Mucosa of rectum (tissue), 2 donors: ENCODE results near the gene DDX39B.

Experiments
- H3K27ac ChIP-seq, 2 donors: one replicate each; pipeline ENCODE4 v1.7.0; 2013; ENCODE audit warnings: inconsistent platforms in 2 of 2, low read depth in 2 of 2, low read length in 2 of 2
- H3K27me3 ChIP-seq, 2 donors: one replicate each; pipeline ENCODE4 v1.7.0; 2013; ENCODE audit warnings: low read length in 2 of 2; ENCODE audit not compliant: control insufficient read depth in 2 of 2, insufficient read depth in 2 of 2
- H3K36me3 ChIP-seq, 2 donors: one replicate each; pipeline ENCODE4 v1.7.0; 2013; ENCODE audit warnings: low read length in 2 of 2; ENCODE audit not compliant: control insufficient read depth in 2 of 2, insufficient read depth in 2 of 2
- H3K4me1 ChIP-seq, 2 donors: one replicate each; pipeline ENCODE4 v1.7.0; 2013; ENCODE audit warnings: low read length in 2 of 2, mild to moderate bottlenecking in 1 of 2; ENCODE audit not compliant: control insufficient read depth in 2 of 2, insufficient read depth in 2 of 2
- H3K4me3 ChIP-seq, 2 donors: one replicate each; pipeline ENCODE4 v1.7.0; 2013; ENCODE audit warnings: low read length in 2 of 2
- H3K9ac ChIP-seq, 2 donors: one replicate each; pipeline ENCODE4 v1.7.0; 2013; ENCODE audit warnings: low read length in 2 of 2, low read depth in 1 of 2, mild to moderate bottlenecking in 1 of 2
- H3K9me3 ChIP-seq, 2 donors: one replicate each; pipeline ENCODE4 v1.7.0; 2013; ENCODE audit warnings: low read length in 2 of 2; ENCODE audit not compliant: control insufficient read depth in 2 of 2
- donor health status: healthy.
- donor health status: Normal muscosa, but diverticular disease.

Gene DDX39B

GRCh38 chr6:31535538-31536324 lies 6.1 kb downstream of the DDX39B start:
- Histone ChIP-seq H3K4me1 (peaks cover 15 to 21% of the 10 kb centered on the region in 2 donors), H3K36me3 (peaks cover 79 to 86% of the 10 kb centered on the region in 2 donors), H3K9me3 (no peaks in the 10 kb centered on the region), H3K27me3 (no peaks in the 10 kb centered on the region), H3K9ac (no peak overlapping the region), H3K4me3 (no peak overlapping the region), H3K27ac (no peak overlapping the region)

GRCh38 chr6:31534521-31535040 lies 7.2 kb downstream of the DDX39B start:
- no peak overlapping the region for H3K27ac ChIP-seq
- no peak overlapping the region for H3K9ac ChIP-seq
- peaks cover 5 to 9% of the 10 kb centered on the region in 2 donors for H3K4me1 ChIP-seq
- H3K9me3 ChIP-seq, result no peaks in the 10 kb centered on the region
- peaks cover 81 to 86% of the 10 kb centered on the region in 2 donors for H3K36me3 ChIP-seq
- no peaks in the 10 kb centered on the region for H3K27me3 ChIP-seq
- H3K4me3 ChIP-seq, result no peak overlapping the region

GRCh38 chr6:31534011-31534410 lies 7.8 kb downstream of the DDX39B start:
- peaks cover under 1 to 3% of the 10 kb centered on the region in 2 donors for H3K4me1 ChIP-seq
- H3K27me3 ChIP-seq, result no peaks in the 10 kb centered on the region
- H3K27ac ChIP-seq, result no peak overlapping the region
- no peaks in the 10 kb centered on the region for H3K9me3 ChIP-seq
- peaks cover 76 to 82% of the 10 kb centered on the region in 2 donors for H3K36me3 ChIP-seq
- no peak overlapping the region for H3K4me3 ChIP-seq
- H3K9ac ChIP-seq, result no peak overlapping the region

GRCh38 chr6:31533455-31533841 lies 8.4 kb downstream of the DDX39B start:
- H3K27me3 ChIP-seq, result no peaks in the 10 kb centered on the region
- no peaks in the 10 kb centered on the region for H3K4me1 ChIP-seq
- H3K9me3 ChIP-seq, result no peaks in the 10 kb centered on the region
- H3K27ac ChIP-seq, result no peak overlapping the region
- H3K36me3 ChIP-seq, result peaks cover 71 to 76% of the 10 kb centered on the region in 2 donors
- no peak overlapping the region for H3K9ac ChIP-seq
- H3K4me3 ChIP-seq, result no peak overlapping the region

- Histone ChIP-seq H3K27ac (no peak overlapping the region), H3K9ac (no peak overlapping the region), H3K36me3 (peaks cover 66 to 71% of the 10 kb centered on the region in 2 donors), H3K4me3 (no peak overlapping the region), H3K27me3 (no peaks in the 10 kb centered on the region), H3K4me1 (no peaks in the 10 kb centered on the region), H3K9me3 (no peaks in the 10 kb centered on the region)
Observed at GRCh38 chr6:31532644-31533454, 9.0 kb downstream of the DDX39B start.

GRCh38 chr6:31531771-31532643 lies 9.8 kb downstream of the DDX39B start:
- no peak overlapping the region for H3K27ac ChIP-seq

GRCh38 chr6:31531162-31531561 lies 10.6 kb downstream of the DDX39B start:
- H3K27ac ChIP-seq, result no peak overlapping the region
- H3K9ac ChIP-seq, result no peak overlapping the region
- no peaks in the 10 kb centered on the region for H3K27me3 ChIP-seq
- H3K4me3 ChIP-seq, result no peak overlapping the region
- H3K9me3 ChIP-seq, result no peaks in the 10 kb centered on the region
- H3K4me1 ChIP-seq, result no peaks in the 10 kb centered on the region
- H3K36me3 ChIP-seq, result peaks cover 60 to 61% of the 10 kb centered on the region in 2 donors

More at GRCh38 chr6:31531771-31532643, 9.8 kb downstream of the DDX39B start:
- H3K36me3 ChIP-seq, result peaks cover 66 to 68% of the 10 kb centered on the region in 2 donors
- H3K9me3 ChIP-seq, result no peaks in the 10 kb centered on the region
- H3K27me3 ChIP-seq, result no peaks in the 10 kb centered on the region
- no peaks in the 10 kb centered on the region for H3K4me1 ChIP-seq
- H3K4me3 ChIP-seq, result no peak overlapping the region
- no peak overlapping the region for H3K9ac ChIP-seq

- no peak overlapping the region for H3K27ac ChIP-seq
- no peak overlapping the region for H3K9ac ChIP-seq
- no peaks in the 10 kb centered on the region for H3K9me3 ChIP-seq
- H3K4me3 ChIP-seq, result no peak overlapping the region
- no peaks in the 10 kb centered on the region for H3K27me3 ChIP-seq
- H3K36me3 ChIP-seq, result peaks cover 55 to 56% of the 10 kb centered on the region in 2 donors
- H3K4me1 ChIP-seq, result no peaks in the 10 kb centered on the region
Observed at GRCh38 chr6:31530659-31531058, 11.1 kb downstream of the DDX39B start.

- Histone ChIP-seq H3K36me3 (peaks cover 43 to 44% of the 10 kb centered on the region in 2 donors), H3K9me3 (no peaks in the 10 kb centered on the region), H3K4me3 (no peak overlapping the region), H3K27me3 (no peaks in the 10 kb centered on the region), H3K27ac (no peak overlapping the region), H3K4me1 (no peaks in the 10 kb centered on the region), H3K9ac (no peak overlapping the region)
Observed at GRCh38 chr6:31529329-31530150, 12.3 kb downstream of the DDX39B start.
